HG03025 (cell line): ENCODE measurements around the gene AFAP1L2.
"Not testable (repeated sequence)": the region's sequence is repeated elsewhere in the genome, so short reads cannot be mapped to it uniquely, and the experiment has no call there.

Source experiments
- ATAC-seq: cut with Tn5 transposase; IDR thresholded peaks from one replicate; pipeline ENCODE4 v1.9.1; 2021; ENCODE audit warnings: mild to moderate bottlenecking, moderate library complexity; ENCODE audit not compliant: unreplicated experiment, low FRiP score

The AFAP1L2 gene

DNA sequence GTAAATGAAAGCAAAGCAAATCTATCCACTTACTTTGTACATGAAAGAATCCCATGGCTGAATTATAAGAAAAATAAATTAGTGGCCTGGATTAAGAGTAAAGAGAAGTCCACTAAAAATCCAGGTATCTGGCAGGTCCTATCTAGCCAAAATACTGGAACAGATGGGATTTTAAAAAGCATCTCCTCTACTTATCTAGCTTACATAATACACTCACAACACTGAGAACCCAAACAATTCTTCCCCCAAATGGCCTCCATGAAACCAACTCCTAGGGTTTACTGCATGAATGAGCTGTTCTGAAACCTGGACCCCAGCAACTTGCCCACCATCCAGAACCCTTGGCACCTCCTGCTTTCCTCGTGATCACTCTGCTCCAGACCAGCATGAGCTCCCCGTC lies 61.3 kb downstream of the AFAP1L2 start:
- no peak for ATAC-seq

DNA sequence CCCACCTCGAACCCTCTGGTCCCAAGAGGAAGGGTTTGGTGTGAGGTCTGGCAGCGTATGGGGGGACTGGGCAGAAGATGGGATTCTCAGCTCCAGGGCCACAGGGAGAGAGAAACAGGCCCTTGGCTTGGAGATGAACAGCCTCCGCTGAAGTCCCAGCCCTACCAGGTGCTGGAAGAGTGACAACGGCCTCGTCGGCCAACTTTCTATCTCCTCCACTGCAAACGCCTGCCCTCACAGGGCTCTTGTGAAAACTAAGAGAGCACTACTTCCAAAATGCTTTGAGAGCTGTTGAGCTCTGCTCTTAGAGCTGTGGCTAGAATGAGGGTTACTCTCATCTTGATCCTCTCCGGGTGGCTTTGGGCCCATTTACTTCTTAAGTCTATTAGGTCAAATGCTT lies 63.5 kb downstream of the AFAP1L2 start:
- no peak for ATAC-seq

DNA sequence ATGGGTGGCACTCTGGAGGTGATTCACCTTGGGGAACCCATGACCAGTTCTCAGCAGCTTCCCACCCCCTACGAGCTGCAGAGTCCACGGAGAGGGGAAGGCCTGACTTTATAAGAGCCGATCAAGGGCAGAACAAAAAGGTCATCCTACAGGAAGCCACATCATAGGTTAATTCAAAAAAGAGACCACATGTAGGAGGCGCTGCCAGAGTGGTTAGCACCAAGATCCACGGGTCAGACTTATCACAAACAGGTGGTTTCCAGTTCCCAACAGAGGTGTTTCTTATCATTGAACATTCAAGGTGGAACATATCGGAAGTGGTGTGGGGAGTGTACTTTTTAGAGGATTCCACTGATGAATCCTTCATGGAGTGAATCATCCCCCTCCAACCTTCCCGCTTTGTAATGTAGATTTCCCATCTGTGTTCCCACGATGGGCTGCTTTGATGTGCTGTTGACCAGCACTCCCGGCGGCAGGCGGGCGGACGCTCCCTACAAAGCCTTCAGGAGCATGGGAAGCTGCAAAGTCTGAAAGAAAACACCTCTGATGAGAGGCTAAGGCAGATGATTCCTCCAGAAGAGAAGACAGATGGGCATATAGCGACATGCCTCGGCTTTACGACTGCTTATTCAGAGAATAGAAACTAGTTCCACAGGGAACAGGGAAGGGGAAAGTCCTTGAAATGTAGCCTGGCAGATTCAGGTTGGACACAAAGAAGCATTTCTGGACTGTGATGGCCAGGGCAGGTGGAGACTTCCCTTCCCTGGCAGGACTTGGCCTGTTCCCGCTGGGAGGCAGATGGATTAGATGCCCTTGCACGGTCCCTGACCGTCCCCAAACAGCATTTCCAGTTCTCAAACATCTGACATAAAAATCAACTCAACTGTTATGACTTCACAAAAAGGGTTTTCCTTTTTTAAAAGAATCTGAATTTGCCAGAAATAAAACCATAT lies 66.5 kb downstream of the AFAP1L2 start:
- ATAC-seq, result no peak

DNA sequence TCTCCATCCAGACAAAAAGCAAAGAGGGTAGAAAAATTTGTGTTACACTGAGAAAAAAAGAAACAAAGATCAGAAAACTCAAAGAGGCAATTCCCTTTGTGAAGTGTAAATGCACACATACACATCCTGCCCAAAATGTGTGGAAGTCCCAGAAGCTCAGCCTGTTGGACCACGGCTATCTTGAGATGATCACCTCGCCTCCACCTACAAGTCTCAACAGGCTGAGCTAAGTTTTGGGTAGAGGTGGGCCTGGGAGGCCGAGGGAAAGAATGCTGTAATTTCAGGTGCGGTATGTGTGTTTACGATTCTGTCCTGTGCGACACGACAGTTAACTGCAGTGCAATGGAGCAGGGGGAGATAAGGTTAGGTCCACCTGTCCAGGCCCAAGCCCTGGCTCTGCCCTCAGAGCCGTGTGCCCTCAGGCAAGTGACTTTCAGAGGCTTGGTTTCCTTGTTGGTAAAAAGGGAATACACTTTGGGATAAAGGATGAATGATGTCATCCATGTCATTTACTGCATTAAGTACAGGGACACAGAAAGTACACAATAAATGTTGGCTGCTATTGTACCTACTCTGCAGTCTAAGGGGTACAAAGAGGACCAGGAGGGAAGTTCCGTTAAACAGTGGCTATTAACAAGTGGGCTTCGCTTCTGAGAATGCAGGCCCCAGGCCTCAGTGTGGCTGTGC lies 67.3 kb downstream of the AFAP1L2 start:
- no peak for ATAC-seq

DNA sequence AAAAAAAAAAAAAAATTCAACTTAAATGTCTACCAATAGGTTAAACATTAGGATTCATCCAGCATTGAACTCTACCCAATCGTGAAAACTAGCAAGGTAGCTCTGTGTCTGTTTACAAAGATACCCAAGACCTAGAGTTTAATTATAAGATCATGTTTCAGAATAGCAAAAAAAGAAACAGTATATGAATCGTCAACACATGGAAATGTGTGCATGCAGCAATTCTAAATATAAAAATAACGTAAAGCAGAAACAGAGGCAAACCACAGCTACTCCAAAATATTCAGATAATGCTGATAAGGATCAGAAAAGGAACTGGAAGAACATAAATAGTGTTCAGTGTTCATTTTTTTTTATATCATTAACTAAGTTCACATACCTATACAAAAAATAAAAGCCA lies 68.7 kb downstream of the AFAP1L2 start:
- no peak for ATAC-seq

DNA sequence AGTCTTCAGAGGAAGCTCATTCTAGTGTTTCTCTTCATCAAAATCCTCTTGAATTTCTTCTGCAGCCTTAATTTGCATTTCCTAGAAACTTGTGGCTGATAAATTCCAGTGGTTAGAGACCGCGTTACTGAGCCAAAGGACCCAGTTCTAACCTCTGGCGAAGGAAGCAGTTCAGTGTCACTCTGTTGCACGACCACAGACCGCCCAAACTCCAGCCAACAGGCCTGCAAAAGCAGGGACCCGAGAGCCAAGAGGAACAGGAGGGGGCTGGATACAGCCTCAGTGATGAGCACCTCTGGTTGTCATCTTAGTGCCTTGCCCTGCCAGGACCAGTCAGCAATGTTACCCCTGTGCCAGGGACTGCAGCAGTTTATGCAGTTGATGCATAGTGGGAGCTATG lies 70.0 kb downstream of the AFAP1L2 start:
- ATAC-seq, result no peak

DNA sequence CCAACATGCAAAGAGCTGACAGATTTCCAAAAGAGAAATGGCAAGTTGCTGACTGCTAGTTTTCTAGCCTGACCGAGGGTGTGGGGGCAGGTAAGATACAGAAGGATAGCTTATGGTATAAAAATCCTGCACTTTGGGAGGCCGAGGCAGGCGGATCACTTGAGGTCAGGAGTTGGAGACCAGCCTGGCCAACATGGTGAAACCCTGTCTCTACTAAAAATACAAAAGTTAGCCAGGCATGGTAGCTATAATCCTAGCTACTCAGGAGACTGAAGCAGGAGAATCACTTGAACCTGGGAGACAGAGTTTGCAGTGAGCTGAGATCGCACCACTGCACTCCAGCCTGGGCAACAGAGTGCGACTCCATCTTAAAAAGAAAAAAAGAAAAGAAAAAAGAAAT lies 70.9 kb downstream of the AFAP1L2 start:
- not testable (repeated sequence) for ATAC-seq

DNA sequence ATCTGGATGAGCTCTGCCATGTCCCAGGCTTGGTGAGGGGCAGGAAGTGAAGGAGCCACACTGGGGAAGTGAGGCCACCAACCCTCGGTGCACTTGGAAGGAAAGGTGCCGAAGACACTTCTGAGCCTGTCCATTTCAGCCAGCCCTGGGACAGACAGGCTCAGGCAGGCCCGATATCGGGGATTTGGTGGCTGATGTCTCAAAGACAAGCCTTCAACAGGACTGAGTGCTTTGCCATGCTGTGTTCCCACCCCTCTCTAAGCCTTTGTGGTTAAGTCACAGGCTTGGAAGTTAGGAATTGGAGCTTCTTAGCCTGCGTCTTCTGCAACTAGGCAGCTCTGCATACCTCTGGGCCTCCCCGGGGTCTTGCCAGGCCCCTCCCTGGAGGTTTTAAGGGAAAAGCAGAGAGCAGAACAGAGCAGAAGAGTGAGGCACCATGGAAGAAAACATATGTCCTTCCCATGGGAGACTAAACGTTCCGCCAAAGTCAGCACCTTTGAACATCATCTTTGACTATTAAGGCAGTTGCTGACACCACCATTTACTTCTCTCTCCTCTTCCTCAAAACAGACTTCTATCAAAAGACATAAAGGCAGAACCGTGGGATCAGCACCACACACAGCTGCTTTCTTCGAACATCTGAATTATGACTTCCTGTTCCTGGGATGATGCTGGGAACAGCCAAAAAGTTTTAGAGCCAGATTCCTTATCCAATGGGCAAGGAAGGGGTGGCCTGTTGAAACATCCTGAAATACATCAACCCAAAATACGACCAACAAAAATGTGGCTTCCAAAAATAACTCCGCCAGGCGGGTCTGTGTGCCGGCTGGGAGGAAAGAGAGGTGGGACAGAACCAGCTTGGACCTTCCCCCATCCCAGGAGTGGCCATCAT lies 71.8 kb downstream of the AFAP1L2 start:
- ATAC-seq, result no peak

DNA sequence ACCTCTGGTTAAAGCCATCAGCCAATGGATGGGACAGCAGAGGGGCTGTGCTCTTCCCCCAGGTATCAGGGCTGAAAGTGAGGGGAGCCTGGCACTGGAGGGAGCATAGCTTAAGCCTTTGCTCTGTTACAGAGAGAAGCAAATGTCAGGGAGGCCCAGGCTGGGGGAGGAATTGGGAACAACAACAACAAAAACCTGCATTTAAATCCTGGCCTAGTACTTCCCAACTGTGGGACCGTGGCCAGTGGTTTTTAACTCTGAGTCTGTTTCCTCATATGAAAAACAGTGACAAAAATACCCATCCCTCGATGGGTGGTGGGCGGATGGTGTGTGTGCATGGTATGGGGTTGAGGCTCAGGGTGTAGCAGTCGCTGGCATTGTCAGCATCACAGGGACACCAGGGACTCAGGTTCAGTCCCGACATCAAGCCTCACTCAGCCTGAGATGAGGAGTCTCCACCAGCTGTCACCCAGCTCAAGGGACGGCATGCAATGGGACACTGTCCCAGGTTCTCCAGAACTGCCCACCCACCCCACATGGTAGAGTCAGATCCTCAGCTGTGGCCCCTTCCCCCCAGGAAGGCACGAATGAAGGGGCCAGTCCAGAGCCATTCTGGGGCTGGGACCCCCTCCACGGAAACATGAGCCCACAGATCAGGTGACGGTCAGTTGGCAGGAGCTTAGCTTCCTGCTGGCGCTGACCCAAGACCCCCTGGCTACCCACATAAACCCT lies 74.5 kb downstream of the AFAP1L2 start:
- no peak for ATAC-seq

DNA sequence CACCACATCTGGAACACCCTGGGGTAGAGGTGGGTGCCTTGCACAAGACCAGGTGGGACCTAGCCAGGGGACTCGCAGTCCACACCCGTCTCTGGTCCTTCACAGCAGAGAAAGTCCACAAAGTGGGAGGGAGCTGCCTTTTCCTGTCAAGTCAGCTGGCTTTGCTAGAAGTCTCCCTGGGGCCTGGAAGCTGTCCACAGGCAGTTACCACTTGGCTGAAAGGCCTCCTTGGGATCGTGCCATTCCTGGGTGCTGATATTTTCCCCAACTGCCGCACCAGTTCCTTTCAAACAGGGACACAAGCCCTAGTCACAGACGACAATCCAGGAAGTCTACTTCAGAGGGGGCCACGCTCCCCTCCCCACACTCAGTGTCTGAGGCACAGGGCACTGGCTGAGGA lies 75.4 kb downstream of the AFAP1L2 start:
- ATAC-seq, result no peak

DNA sequence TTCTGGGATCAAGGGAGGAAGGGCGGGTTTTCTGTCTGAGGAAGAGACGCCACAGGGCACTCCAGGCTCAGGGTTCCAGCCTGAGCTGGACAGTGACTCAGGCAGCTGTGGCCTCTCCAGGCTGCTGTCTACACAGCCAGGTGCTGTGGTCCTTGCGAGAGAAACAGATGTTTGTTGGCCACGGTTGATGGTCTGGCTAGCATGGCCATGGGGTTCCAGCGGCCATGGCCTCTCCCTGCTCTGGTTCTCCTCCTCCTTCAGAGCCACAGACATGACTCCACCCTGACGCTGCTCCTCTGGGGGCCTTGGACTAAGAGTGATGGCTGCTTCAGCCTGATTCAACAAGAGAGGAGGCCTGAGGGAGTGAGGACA lies 75.9 kb downstream of the AFAP1L2 start:
- no peak for ATAC-seq

DNA sequence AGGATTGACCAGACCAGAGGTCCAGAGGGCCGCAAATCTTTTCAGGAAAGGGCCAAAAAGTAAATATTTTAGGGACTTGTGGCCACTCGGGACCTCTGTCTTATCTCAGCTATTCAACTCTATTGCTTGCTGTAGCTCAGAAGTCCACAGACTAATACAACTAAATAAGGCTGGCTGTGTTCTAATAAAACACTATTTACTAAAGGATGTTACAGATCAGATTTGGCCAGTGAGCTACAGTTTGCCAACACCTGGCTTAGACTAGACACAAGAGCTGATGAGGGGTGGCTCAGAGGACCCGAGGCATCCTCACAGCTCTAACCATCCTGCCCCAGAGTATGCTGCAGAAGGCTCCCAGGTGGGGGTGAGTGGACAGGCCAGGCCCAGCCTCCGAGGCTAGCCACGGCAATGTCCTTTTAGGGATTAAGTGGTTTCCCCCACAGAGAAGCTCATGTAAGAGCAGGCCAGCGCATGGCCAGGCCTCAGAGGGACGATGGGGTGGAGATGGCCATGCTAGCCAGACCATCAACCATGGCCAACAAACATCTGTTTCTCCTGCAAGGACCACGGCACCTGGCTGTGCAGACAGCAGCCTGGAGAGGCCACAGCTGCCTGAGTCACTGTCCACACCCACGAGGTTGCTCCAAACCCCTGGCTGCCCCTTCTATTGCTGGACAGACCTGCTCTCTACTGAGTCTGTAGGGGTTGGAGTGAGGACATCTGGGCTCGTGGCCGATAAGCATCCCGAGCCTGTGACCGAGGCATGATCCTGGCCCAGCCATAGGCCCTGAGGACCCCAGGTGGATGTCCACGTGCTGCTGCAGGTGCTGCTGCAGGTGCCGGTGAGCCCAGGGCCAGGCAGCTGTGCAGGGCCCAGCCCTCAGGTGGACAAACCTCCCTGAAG lies 76.5 kb downstream of the AFAP1L2 start:
- no peak for ATAC-seq

DNA sequence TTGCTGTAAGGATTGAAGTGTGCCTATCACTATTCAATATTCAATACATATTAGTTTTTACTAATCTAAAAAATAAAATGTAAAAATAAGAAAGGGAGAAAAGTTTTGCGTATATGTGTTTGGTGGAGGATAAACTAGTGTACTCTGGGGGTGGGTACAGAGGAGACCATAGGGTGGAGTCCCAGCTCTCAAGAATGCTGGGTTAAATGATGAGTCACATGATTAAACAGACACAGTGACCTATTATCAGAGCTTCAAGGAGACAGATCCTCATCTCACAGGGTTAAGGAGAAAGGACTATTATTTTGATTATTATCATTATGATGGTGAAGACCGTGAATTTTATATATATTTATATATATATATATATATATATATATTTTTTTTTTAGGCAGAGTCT lies 77.5 kb downstream of the AFAP1L2 start:
- no peak for ATAC-seq

DNA sequence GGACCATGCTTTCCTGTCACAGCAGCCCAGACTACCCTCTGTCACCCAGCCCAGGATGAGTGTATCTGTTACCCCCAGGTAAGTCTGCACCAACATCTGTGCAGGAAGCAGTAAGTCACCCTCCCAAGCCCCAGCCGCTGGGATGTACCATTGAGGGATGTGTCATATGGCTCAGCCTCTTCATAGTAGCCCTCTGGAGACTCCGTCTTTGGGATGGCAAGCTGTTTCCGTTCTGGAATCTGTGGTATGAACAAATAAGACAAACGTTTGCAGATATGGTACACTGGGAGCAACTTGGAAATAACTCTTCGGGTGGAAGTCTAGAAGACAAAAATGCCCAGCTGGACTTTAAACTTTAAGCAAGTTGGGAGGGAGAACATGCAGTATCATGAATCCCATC lies 81.3 kb downstream of the AFAP1L2 start:
- no peak for ATAC-seq

DNA sequence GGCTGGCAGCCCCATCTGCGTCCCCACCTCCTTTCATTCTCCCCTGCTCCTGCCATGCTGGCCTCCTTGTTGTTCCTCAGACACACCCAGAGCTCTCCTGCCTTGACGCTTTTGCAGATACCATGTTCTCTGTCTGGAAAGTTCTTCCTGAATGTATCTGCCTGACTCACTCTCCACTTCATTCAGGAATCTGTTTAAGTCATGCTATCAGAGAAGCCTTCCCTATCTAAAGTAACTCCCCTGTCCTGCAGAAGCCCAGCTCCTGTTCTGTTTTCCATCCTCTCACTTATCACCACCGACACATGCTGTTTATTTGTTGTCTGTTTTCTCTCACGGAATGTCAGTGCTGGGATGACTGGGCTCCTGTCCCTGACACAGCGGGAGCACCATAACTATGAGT lies 82.0 kb downstream of the AFAP1L2 start:
- no peak for ATAC-seq

DNA sequence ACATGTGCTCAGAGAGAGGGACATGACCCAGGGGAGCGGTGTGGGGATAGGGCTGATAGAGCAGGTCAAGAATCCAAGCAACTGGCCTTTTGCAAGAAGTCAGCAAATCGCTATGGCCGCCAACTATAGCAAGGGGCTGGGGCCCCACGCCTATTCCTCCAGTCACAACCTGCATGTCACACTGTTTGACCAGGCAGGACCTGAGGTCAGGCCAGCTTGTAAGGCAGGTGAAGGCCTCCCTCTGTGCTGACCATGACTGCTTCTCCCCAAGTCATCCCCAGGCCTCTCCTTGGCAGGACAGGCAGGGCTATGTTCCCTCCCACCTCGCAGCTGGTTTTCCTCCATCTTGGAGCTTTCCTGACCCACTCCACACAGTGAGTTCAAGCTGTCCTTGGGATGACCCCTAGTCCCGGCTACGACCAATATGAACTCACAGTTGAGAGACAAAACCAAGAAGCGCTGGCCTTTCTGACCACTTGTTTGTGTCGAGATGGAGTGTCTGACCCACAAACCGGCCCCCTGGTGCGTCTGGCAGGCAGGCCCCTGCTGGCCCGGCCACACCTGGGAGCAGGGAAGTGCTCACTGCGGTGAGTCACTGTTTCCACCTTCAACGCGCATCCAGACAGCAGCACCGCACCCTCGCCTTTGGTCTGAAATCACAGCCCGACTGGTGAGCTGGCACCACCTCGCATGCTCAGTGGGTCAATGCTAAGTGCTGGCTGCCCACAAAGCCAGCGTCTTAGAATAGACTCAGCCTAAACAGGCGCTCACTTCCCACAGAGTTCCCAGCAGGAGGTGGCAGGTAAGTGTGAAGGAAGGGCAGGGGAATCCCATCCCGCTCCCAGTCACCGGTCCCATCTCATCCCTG lies 83.8 kb downstream of the AFAP1L2 start:
- no peak for ATAC-seq

DNA sequence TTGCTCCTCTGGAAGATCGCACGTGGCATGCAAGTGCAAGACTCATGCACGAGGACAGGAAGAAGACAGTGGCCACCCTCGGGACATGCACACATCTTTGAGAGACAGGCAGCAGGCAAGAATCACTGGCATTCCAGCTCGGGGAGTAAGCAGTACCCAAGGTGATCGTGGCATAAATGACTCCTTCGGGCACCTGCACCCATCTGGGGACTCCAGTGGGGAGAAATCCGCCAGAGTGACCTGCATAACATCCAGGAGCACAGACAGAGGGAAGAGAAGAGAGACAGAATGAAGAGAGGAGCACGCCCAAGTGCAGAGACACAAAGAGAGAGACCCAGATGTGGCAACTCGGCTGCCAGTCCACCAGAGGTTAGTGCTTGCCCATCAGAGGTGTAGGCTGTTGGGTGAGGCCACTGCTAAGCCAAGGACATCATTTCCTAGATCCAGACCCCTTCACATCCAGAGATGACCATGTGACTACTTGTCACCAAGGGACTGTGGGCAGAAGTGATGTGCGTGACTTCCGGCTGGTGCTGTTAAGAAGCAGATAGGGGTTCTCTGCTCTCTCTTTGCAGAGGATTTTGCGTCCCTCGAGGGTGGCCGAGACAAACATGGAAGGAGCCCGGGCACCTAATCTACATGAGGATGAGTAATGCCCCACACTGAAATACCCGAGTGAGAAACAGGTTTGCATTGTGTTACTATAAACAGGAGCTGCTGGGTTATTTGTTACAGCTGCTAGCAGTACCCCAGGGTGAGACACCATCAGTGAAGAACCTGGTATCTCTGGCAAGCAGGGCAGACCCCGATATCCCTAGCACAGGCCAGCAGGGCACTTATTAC lies 84.7 kb downstream of the AFAP1L2 start:
- ATAC-seq, result no peak
